ENCODE data around the gene FOXP1. TPM values are rescaled to one million over a fixed set of nuclear protein-coding genes. Genes with fewer than 3 reads are reported as not detected.

FOXP1 gene
- total RNA-seq, 4 donors from 2014 or later: 49.8 to 157 (median 71.9) TPM

- Histone ChIP-seq H3K27me3 (no peaks in the 10 kb centered on the region), H3K27ac (no peak overlapping the region), H3K4me3 (no peak overlapping the region), H3K36me3 (no peaks in the 10 kb centered on the region), H3K9me3 (no peaks in the 10 kb centered on the region), H3K4me1 (peaks cover 11% of the 10 kb centered on the region)
- TF ChIP-seq POLR2AphosphoS5 (IDR thresholded peaks at IDR 0.05) (no peak), POLR2A (IDR thresholded peaks at IDR 0.05) (no peak), EP300 (IDR thresholded peaks at IDR 0.05) (no peak), CTCF (IDR thresholded peaks at IDR 0.05) (no peak)
- no peak for DNase-seq (ENCODE audit: low spot score in 2 of 2)
- WGBS: 95% methylated on average over 2 of the region's 2 CpGs
These were observed 410.6 kb downstream of the FOXP1 start for GRCh38 chr3:71172951-71173350.

- TF ChIP-seq CTCF (IDR thresholded peaks at IDR 0.05) (no peak), POLR2AphosphoS5 (IDR thresholded peaks at IDR 0.05) (no peak), POLR2A (IDR thresholded peaks at IDR 0.05) (no peak), EP300 (IDR thresholded peaks at IDR 0.05) (no peak)
- H3K36me3 ChIP-seq: no peaks in the 10 kb centered on the region
- no peak overlapping the region for H3K4me3 ChIP-seq
- 79% methylated on average over 3 of the region's 3 CpGs for WGBS
- no peaks in the 10 kb centered on the region for H3K27me3 ChIP-seq
- H3K27ac ChIP-seq: no peak overlapping the region
- H3K9me3 ChIP-seq: no peaks in the 10 kb centered on the region
- DNase-seq (ENCODE audit: low spot score in 2 of 2): no peak
- peaks cover 12% of the 10 kb centered on the region for H3K4me1 ChIP-seq
These were observed 411.3 kb downstream of the FOXP1 start for GRCh38 chr3:71172189-71172588.

GRCh38 chr3:71171247-71171646 lies 412.3 kb downstream of the FOXP1 start:
- WGBS: 90% methylated on average over 7 of the region's 7 CpGs
- no peaks in the 10 kb centered on the region for H3K27me3 ChIP-seq
- DNase-seq (ENCODE audit: low spot score in 2 of 2): no peak
- H3K9me3 ChIP-seq: no peaks in the 10 kb centered on the region
- no peak overlapping the region for H3K27ac ChIP-seq
- H3K4me3 ChIP-seq: no peak overlapping the region
- peaks cover 12% of the 10 kb centered on the region for H3K4me1 ChIP-seq
- H3K36me3 ChIP-seq: no peaks in the 10 kb centered on the region
- TF ChIP-seq EP300 (IDR thresholded peaks at IDR 0.05) (no peak), CTCF (IDR thresholded peaks at IDR 0.05) (no peak), POLR2A (IDR thresholded peaks at IDR 0.05) (no peak), POLR2AphosphoS5 (IDR thresholded peaks at IDR 0.05) (no peak)

- DNase-seq (ENCODE audit: low spot score in 2 of 2): no peak
- no peak overlapping the region for H3K27ac ChIP-seq
- H3K4me3 ChIP-seq: no peak overlapping the region
- no peaks in the 10 kb centered on the region for H3K9me3 ChIP-seq
- 77% methylated on average over 11 of the region's 11 CpGs for WGBS
- peaks cover 12% of the 10 kb centered on the region for H3K4me1 ChIP-seq
- TF ChIP-seq POLR2A (IDR thresholded peaks at IDR 0.05) (no peak), EP300 (IDR thresholded peaks at IDR 0.05) (no peak), POLR2AphosphoS5 (IDR thresholded peaks at IDR 0.05) (no peak), CTCF (IDR thresholded peaks at IDR 0.05) (no peak)
- no peaks in the 10 kb centered on the region for H3K36me3 ChIP-seq
- H3K27me3 ChIP-seq: no peaks in the 10 kb centered on the region
These were observed 414.6 kb downstream of the FOXP1 start for GRCh38 chr3:71168880-71169411.

GRCh38 chr3:71168121-71168721 lies 415.3 kb downstream of the FOXP1 start:
- no peak overlapping the region for H3K4me3 ChIP-seq
- TF ChIP-seq EP300 (IDR thresholded peaks at IDR 0.05) (no peak), POLR2AphosphoS5 (IDR thresholded peaks at IDR 0.05) (no peak), POLR2A (IDR thresholded peaks at IDR 0.05) (no peak), CTCF (IDR thresholded peaks at IDR 0.05) (no peak)
- no peaks in the 10 kb centered on the region for H3K27me3 ChIP-seq
- H3K9me3 ChIP-seq: no peaks in the 10 kb centered on the region
- H3K4me1 ChIP-seq: peaks cover 15% of the 10 kb centered on the region
- no peak for DNase-seq (ENCODE audit: low spot score in 2 of 2)
- WGBS: 80% methylated on average over 6 of the region's 6 CpGs
- H3K36me3 ChIP-seq: no peaks in the 10 kb centered on the region
- no peak overlapping the region for H3K27ac ChIP-seq
